ENCODE data around the gene PHF23. TPM values are rescaled to one million over a fixed set of nuclear protein-coding genes. Genes with fewer than 3 reads are reported as not detected.

PHF23 gene
- total RNA-seq, 1 experiment from 2014 or later: 32.7 TPM

DNA sequence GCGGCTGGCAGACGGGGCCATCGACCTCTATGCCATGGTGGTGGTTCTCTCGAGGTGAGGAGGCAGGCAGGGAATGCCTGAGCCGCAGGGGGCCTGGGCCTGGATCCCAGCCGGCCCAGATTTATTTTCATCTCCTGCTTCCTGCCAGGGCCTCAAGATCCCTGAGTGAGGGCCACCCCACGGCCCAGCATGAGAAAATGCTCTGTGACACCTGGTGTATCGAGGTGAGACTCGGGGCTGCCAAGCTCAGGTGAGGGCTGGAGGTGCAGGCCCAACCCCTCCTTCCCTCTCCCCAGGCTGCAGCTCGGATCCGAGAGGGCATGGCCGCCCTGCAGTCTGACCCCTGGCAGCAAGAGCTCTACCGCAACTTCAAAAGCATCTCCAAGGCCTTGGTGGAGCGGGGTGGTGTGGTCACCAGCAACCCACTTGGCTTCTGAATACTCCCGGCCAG is 14.6 kb downstream of the PHF23 start:
- BruUV-seq (replicated peaks): no TSS peak
- intact Hi-C loops (cut with micrococcal nuclease): no loop called here
- no peak overlapping the region for H3K9ac ChIP-seq (ENCODE audit: low read length)
- ATAC-seq: no peak
- DNase-seq: no peak
- no peak overlapping the region for H3K27ac ChIP-seq (ENCODE audit: low read length)
- H3F3A ChIP-seq (ENCODE audit: low read length, unreplicated experiment): no peaks in the 10 kb centered on the region
- peaks cover 26% of the 10 kb centered on the region for H3K36me3 ChIP-seq (ENCODE audit: low read depth, low read length)
- peaks cover 25% of the 10 kb centered on the region for H3K79me2 ChIP-seq (ENCODE audit: low read length)
- no peaks in the 10 kb centered on the region for H3K9me3 ChIP-seq (ENCODE audit: low read length)
- CTCF ChIA-PET: no interaction called here
- POLR2A ChIA-PET (ENCODE audit: unreplicated experiment): no interaction called here
- TF ChIP-seq, protein P1, sequence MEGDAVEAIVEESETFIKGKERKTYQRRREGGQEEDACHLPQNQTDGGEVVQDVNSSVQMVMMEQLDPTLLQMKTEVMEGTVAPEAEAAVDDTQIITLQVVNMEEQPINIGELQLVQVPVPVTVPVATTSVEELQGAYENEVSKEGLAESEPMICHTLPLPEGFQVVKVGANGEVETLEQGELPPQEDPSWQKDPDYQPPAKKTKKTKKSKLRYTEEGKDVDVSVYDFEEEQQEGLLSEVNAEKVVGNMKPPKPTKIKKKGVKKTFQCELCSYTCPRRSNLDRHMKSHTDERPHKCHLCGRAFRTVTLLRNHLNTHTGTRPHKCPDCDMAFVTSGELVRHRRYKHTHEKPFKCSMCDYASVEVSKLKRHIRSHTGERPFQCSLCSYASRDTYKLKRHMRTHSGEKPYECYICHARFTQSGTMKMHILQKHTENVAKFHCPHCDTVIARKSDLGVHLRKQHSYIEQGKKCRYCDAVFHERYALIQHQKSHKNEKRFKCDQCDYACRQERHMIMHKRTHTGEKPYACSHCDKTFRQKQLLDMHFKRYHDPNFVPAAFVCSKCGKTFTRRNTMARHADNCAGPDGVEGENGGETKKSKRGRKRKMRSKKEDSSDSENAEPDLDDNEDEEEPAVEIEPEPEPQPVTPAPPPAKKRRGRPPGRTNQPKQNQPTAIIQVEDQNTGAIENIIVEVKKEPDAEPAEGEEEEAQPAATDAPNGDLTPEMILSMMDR (conservative IDR thresholded peaks at IDR 0.05; ENCODE audit: low read depth, low read length): no peak
- TF ChIP-seq EZH2phosphoT487 (IDR thresholded peaks at IDR 0.05; ENCODE audit: borderline replicate concordance, low read length): no peak
- no peak for TF ChIP-seq EZH2 (IDR thresholded peaks at IDR 0.05; ENCODE audit: low read length, unreplicated experiment)
- no peaks in the 10 kb centered on the region for H3K9me2 ChIP-seq (replicated peaks; ENCODE audit: low read length)
- peaks cover 11% of the 10 kb centered on the region; the same call in 1 of the 2 replicates for H3K4me1 ChIP-seq (ENCODE audit: insufficient read depth, low read length)
- H3K27me3 ChIP-seq (ENCODE audit: low read length): no peaks in the 10 kb centered on the region
- H2AFZ ChIP-seq (ENCODE audit: low read length): no peak overlapping the region
- peaks cover 14% of the 10 kb centered on the region; the same call in 1 of the 2 replicates for H4K20me1 ChIP-seq (ENCODE audit: low read length)
- no peak overlapping the region for H3K4me2 ChIP-seq (ENCODE audit: low read length)
- H3K4me3 ChIP-seq (ENCODE audit: low read length): no peak overlapping the region

DNA sequence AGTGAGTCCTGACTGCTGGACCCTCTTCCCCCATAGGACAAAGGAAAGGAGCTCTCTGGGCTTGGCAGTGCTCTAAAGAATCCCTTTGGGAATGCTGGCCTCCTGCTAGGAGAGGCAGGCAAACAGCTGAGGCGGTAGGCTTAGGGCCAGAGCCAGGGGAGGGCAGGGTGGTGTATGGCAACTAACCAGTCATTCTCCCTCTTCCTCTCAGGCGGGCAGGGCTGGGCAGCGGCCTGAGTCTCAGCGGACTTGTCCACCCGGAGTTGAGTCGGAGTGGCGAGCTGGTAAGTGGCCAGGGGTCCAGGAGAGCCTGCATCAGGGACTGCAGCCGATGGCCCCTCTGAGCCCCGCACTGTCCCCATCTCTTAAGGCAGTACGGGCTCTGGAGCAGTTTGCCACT is 15.1 kb downstream of the PHF23 start:
- Histone ChIP-seq H3K9me2 (replicated peaks; ENCODE audit: low read length) (no peaks in the 10 kb centered on the region), H4K20me1 (ENCODE audit: low read length) (peaks cover 14% of the 10 kb centered on the region; the same call in 1 of the 2 replicates), H3K4me1 (ENCODE audit: insufficient read depth, low read length) (peaks cover 15% of the 10 kb centered on the region; the same call in 1 of the 2 replicates), H3K9me3 (ENCODE audit: low read length) (no peaks in the 10 kb centered on the region), H3K9ac (ENCODE audit: low read length) (no peak overlapping the region), H2AFZ (ENCODE audit: low read length) (no peak overlapping the region), H3F3A (ENCODE audit: low read length, unreplicated experiment) (no peaks in the 10 kb centered on the region), H3K79me2 (ENCODE audit: low read length) (peaks cover 25% of the 10 kb centered on the region), H3K4me3 (ENCODE audit: low read length) (no peak overlapping the region), H3K27me3 (ENCODE audit: low read length) (no peaks in the 10 kb centered on the region), H3K36me3 (ENCODE audit: low read depth, low read length) (peaks cover 26% of the 10 kb centered on the region), H3K27ac (ENCODE audit: low read length) (no peak overlapping the region), H3K4me2 (ENCODE audit: low read length) (no peak overlapping the region)
- ChIA-PET POLR2A (ENCODE audit: unreplicated experiment) (no interaction called here), CTCF (no interaction called here)
- intact Hi-C loops (cut with micrococcal nuclease): no loop called here
- DNase-seq (no peak), ATAC-seq (no peak)
- no TSS peak for BruUV-seq (replicated peaks)
- TF ChIP-seq EZH2 (IDR thresholded peaks at IDR 0.05; ENCODE audit: low read length, unreplicated experiment): no peak

GRCh38 chr17:7223375-7223774 is 15.9 kb downstream of the PHF23 start:
- BruUV-seq (replicated peaks): no TSS peak
- Histone ChIP-seq H4K20me1 (ENCODE audit: low read length) (peaks cover 14% of the 10 kb centered on the region; the same call in 1 of the 2 replicates), H3K4me1 (ENCODE audit: insufficient read depth, low read length) (peaks cover 18% of the 10 kb centered on the region; the same call in 1 of the 2 replicates), H3K27ac (ENCODE audit: low read length) (no peak overlapping the region), H3F3A (ENCODE audit: low read length, unreplicated experiment) (no peaks in the 10 kb centered on the region), H3K36me3 (ENCODE audit: low read depth, low read length) (peaks cover 26% of the 10 kb centered on the region), H3K9ac (ENCODE audit: low read length) (no peak overlapping the region), H3K4me2 (ENCODE audit: low read length) (no peak overlapping the region), H3K4me3 (ENCODE audit: low read length) (no peak overlapping the region), H3K27me3 (ENCODE audit: low read length) (no peaks in the 10 kb centered on the region), H2AFZ (ENCODE audit: low read length) (no peak overlapping the region), H3K9me3 (ENCODE audit: low read length) (no peaks in the 10 kb centered on the region), H3K9me2 (replicated peaks; ENCODE audit: low read length) (no peaks in the 10 kb centered on the region), H3K79me2 (ENCODE audit: low read length) (peaks cover 25% of the 10 kb centered on the region)
- ChIA-PET POLR2A (ENCODE audit: unreplicated experiment) (no interaction called here), CTCF (no interaction called here)
- TF ChIP-seq EZH2phosphoT487 (IDR thresholded peaks at IDR 0.05; ENCODE audit: borderline replicate concordance, low read length): no peak
- no peak for TF ChIP-seq EZH2 (IDR thresholded peaks at IDR 0.05; ENCODE audit: low read length, unreplicated experiment)
- DNase-seq: no peak
- intact Hi-C loops (cut with micrococcal nuclease): no loop called here
- no peak for ATAC-seq

DNA sequence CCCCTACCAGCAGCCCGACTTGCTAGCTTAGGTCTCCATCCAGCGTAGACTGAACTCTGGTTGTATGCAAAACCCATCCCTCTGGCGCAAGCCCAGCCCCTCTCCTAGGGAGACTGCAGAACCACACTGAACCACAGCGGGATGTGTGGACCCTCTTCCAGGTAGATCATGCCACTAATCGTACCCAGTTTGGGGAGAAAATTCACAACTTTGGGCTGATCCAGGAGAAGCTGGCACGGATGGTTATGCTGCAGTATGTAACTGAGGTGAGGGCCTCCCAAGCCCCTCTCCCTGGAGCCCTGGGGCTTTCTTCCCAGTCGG is 16.3 kb downstream of the PHF23 start:
- Histone ChIP-seq H4K20me1 (ENCODE audit: low read length) (peaks cover 14% of the 10 kb centered on the region; the same call in 1 of the 2 replicates), H3K9me3 (ENCODE audit: low read length) (no peaks in the 10 kb centered on the region), H3K4me1 (ENCODE audit: insufficient read depth, low read length) (peaks cover 20% of the 10 kb centered on the region; the same call in 1 of the 2 replicates), H3K36me3 (ENCODE audit: low read depth, low read length) (peaks cover 26% of the 10 kb centered on the region), H3K9me2 (replicated peaks; ENCODE audit: low read length) (no peaks in the 10 kb centered on the region), H3K27me3 (ENCODE audit: low read length) (no peaks in the 10 kb centered on the region), H3K4me3 (ENCODE audit: low read length) (no peak overlapping the region), H3K79me2 (ENCODE audit: low read length) (peaks cover 25% of the 10 kb centered on the region), H3K4me2 (ENCODE audit: low read length) (no peak overlapping the region), H2AFZ (ENCODE audit: low read length) (no peak overlapping the region), H3K9ac (ENCODE audit: low read length) (no peak overlapping the region), H3K27ac (ENCODE audit: low read length) (no peak overlapping the region), H3F3A (ENCODE audit: low read length, unreplicated experiment) (no peaks in the 10 kb centered on the region)
- ATAC-seq (no peak), DNase-seq (no peak)
- ChIA-PET CTCF (no interaction called here), POLR2A (ENCODE audit: unreplicated experiment) (no interaction called here)
- intact Hi-C loops (cut with micrococcal nuclease): no loop called here
- TF ChIP-seq, protein P1 (conservative IDR thresholded peaks at IDR 0.05; ENCODE audit: low read depth, low read length): no peak
- TF ChIP-seq EZH2phosphoT487 (IDR thresholded peaks at IDR 0.05; ENCODE audit: borderline replicate concordance, low read length) (no peak), EZH2 (IDR thresholded peaks at IDR 0.05; ENCODE audit: low read length, unreplicated experiment) (no peak)
- BruUV-seq (replicated peaks): no TSS peak
